Stimulated activated CD8-positive, alpha-beta memory T cell treated with anti-CD3 and anti-CD28 coated beads, Interleukin-12 subunit alpha, Interleukin-12 subunit beta, amount 100 ng/mL, for 24 hours (primary cell): ENCODE data around the gene MTMR12.
"Not testable (repeated sequence)": the region's sequence is repeated elsewhere in the genome, so short reads cannot be mapped to it uniquely, and the experiment has no call there.

Experiments used
- DNase-seq: peaks from one replicate; pipeline ENCODE4 v3.0.0-alpha.2; 2020; ENCODE audit errors: extremely low read depth

Gene MTMR12

DNA sequence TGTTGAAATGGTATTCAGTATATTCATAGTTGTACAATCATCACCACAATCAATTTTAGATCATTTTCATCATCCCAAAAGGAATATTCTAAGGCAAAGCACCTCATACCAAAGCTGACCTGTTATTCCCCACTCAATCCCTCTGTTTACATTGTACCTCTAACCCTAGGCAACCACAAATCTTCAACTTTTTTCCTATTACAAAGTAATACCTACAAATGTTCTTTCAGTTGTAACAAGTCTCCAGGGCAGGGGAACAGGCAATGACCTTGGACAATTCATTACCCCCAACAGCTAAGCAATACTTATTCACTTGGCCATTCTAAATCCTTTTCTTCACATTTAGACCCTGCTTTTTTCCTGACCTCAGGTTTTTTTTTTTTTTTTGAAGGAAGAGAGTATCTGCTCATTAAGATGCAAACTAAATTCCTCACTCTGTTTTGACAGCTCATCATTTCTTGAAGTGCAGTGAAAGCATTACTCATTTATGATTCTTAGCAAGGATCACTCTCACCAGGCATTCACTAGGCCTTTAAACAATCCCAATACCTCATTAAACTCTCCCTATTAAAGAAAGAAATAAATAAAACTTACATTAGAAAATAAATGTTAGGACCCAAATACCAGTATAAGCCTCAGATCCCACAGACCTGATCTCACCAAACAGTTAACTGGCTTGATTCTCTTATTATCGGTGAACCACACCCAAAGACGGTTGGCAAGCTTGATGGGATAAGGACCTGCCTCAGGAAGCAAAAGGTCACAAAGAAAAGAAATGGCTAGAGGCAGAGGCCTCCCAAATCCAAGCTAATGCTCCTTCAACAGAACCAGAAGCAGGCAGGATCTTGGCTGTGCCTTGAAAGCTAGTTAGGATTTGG, 15.3 kb downstream of the MTMR12 start:
- no peak for DNase-seq

DNA sequence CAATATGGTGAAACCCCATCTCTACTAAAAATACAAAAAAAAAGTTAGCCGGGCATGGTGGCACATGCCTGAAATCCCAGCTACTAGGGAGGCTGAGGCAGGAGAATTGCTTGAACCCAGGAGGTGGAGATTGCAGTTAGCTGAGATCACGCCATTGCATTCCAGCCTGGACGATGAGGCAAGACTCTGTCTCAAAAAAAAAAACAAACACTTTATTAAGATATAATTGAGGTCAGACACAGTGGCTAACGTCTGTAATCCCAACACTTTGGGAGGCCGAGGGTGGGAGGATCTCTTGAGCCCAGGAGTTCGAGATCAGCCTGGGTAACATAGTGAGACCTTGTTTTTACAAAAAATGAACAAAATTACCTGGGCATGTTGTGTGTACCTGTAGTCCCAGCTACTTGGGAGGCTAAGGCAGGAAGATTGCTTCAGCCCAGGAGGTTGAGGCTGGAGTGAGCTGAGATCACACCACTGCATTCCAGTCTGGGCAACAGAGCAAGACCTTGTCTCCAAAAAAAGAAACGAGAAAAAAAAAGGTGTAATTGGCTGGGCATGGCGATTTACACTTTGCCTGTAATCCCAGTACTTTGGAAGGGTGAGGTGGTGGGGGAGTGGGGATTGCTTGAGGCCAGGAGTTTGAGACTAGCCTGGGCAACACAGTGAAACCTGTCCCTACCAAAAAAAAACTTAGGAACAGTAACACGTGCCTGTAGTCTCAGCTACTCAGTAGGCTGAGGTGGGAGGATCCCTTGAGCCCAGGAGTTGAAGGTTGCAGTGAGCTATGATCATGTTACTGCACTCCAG, 16.6 kb downstream of the MTMR12 start:
- DNase-seq, result not testable (repeated sequence)

- no peak for DNase-seq
Measured at GRCh38 chr5:32291591-32291990, 21.1 kb downstream of the MTMR12 start.

GRCh38 chr5:32290922-32291321, 21.8 kb downstream of the MTMR12 start:
- DNase-seq, result no peak

DNA sequence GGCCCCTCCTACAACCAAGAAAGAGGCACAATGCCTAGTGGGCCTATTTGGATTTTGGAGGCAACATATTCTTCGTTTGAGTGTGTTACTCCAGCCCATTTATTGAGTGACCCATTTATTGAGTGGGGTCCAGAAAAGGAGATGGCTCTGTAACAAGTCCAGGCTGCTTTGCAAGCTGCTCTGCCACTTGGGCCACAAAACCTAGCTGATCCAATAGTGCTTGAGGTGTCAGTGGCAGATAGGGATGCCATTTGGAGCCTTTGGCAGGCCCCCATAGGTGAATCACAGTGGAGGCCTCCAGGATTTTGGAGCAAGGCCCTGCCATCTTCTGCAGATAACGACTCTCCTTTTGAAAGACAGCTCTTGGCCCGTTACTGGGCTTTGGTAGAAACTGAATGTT, 22.2 kb downstream of the MTMR12 start:
- DNase-seq, result not testable (repeated sequence)

- not testable (repeated sequence) for DNase-seq
Measured at GRCh38 chr5:32289986-32290385, 22.8 kb downstream of the MTMR12 start.

GRCh38 chr5:32288135-32288534, 24.6 kb downstream of the MTMR12 start:
- not testable (repeated sequence) for DNase-seq

GRCh38 chr5:32287525-32287924, 25.2 kb downstream of the MTMR12 start:
- DNase-seq, result not testable (repeated sequence)

GRCh38 chr5:32285510-32286138, 27.1 kb downstream of the MTMR12 start:
- DNase-seq, result no peak

GRCh38 chr5:32283539-32284377, 29.0 kb downstream of the MTMR12 start:
- DNase-seq, result no peak

DNA sequence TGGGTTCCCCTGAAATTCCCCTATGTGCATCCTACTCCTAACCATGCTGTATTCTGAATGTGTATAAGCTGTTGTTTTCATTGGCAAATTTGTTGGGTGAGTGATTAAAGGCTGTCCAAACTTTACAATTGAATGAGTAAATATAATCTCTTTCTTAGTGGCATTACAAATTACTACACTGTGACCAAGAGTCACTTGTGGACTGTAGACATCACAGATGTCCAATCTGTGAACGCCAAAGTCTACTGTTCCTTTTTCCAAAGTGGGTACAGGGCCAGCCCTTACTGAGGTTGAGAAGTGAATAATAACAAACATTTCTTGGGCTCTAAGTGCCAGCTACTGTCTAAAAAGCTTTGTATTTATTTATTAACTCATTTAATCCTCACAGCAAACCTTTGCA, 29.7 kb downstream of the MTMR12 start:
- DNase-seq, result no peak

- DNase-seq, result no peak
Measured at GRCh38 chr5:32282633-32283032, 30.1 kb downstream of the MTMR12 start.

- not testable (repeated sequence) for DNase-seq
Measured at GRCh38 chr5:32281378-32282133, 31.2 kb downstream of the MTMR12 start.

DNA sequence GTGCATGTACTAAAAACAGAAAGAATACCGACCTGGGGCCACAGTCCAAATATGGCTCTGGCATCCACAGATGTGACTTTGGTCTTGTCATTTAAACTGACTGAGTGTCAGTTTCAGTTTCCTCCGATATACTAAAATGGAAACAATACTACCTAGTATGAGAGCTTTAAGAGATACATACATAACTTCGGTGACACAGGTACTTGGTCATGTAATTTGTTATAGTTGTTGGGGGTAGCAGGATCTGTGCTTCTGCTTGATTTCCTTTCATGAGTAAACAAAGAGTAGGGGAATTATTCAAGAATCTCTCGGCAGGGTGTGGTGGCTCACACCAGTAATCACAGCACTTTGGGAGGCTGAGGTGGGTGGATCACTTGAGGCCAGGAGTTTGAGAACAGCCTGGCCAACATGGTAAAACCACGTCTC, 32.1 kb downstream of the MTMR12 start:
- no peak for DNase-seq

- DNase-seq, result no peak
Measured at GRCh38 chr5:32279786-32280185, 33.0 kb downstream of the MTMR12 start.

DNA sequence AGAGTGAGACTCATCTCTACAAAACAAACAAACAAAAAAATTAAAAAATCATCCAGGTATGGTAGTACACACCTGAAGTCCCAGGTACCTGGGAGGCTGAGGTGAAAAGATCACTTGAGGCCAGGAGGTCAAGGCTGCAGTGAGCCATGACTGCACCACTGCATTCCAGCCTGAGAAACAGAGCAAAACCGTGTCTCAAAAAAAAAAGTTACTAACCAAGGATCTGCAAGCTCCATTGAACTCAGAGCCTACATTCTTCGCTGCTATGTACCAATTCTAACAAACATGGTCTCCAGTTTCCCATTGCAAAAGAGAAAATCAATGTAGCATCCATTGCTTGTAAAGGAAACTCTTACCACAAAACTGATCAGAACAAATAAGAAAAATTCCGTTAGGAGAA, 33.5 kb downstream of the MTMR12 start:
- no peak for DNase-seq

DNA sequence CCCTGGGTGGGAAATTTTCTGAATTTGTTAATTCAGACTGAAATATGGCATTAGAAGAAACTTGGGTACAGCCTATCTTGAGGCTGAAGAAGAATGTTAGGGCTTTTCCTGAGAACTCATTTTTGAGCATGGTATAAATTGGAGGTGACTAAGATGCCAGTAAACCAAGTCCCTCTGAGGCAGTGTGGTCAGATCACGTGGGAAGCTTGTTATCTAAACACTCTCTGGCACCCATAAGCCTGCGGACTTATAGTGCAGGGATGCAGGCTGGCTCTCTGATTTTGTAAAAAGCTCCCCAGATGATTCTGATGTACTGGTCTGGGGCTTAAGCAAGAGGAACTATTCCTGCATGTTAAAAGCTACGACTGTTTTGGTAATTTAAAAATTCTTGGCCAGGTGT, 34.3 kb downstream of the MTMR12 start:
- DNase-seq, result no peak

DNA sequence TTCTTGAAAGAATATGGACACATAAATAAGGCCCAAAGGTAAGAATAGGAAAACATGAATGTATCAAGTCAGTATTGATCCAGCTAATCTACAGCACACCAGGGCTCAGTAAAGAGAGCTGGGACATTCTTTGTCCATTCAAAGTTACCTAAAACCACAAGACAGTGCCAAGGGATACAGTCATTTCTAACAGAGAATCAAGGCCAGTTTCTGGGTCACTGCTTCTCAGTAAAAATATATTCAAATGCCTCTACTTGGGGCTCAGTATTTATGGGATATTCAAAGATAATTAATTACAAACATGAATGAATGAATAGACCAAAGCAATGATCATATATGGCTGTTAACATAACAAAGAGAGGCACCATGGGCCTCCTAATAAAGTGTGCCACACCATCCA, 34.9 kb downstream of the MTMR12 start:
- DNase-seq, result no peak

DNA sequence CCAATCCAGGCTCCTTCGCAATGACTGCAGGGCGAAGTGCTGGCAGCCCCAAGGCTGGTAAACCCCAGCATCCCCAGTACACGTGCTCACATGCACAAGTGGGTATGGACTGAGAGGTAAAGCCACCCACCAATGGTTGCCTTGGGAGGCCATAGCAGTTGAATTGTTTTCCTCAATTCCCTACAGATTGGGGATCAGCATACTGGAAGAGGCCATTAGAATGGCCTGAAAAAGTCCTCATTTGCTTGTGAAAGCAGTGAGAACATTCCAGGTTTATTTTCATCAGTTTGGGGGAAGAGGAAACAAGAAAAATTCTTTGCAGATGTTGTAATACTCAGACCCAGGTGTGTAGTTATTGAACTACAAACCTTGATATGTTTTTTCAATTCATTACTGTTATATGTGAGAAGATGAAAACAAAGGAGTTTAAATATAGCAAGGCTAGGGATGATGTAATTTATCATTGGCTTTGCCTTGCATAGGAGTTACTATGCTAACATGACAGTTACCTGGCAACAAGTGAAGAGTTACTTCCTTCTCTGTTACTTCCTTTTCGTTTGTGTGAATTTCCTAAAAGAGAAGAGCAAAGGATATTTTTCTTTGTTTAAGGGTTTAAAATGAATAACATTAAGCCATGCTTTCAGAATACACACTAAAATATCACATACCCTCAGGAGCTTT, 36.4 kb downstream of the MTMR12 start:
- DNase-seq, result no peak

DNA sequence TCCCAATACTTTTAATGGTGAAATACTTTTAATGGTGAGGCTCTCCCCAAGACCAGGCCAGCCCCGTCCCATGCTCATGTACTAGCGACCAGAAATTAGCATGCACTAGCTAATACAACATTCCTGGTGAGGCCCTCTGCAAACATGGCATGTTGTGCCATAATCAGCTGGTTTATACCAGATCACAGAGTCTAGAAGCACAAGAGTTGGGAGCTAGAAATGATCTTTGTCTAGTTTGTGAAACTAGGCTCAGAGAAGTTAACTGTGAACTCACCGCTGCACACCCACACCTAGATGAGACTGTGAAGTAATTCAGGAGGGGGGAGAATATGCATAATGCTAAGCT, 37.4 kb downstream of the MTMR12 start:
- no peak for DNase-seq
